Right cardiac atrium (tissue), 5 donors: ENCODE results near the gene NIPAL3. TPM values are rescaled to one million over a fixed set of nuclear protein-coding genes. Genes with fewer than 3 reads are reported as not detected.
"Not testable (repeated sequence)": the region's sequence is repeated elsewhere in the genome, so short reads cannot be mapped to it uniquely, and the experiment has no call there.

Experiments used
- ATAC-seq, 2 donors: fragments of 200-7000 bp; cut with Tn5 transposase; one replicate each; pipeline versions ENCODE4 v1.8.0 to v1.9.1; 2020; ENCODE audit warnings: moderate library complexity in 2 of 2, mild to moderate bottlenecking in 1 of 2
- DNase-seq, 3 donors: peaks; one replicate each; pipeline ENCODE4 v3.0.0-alpha.2; 2020
- H3K27ac ChIP-seq: one replicate; pipeline ENCODE4 v1.5.1; 2013; ENCODE audit warnings: mild to moderate bottlenecking, low read length, control low read depth, moderate library complexity
- H3K27me3 ChIP-seq: one replicate; pipeline ENCODE4 v1.6.1; 2013; ENCODE audit not compliant: control insufficient read depth, insufficient read depth
- H3K4me1 ChIP-seq: one replicate; pipeline ENCODE4 v1.6.1; 2013; ENCODE audit warnings: low read length; ENCODE audit not compliant: control insufficient read depth, insufficient read depth
- H3K4me3 ChIP-seq: one replicate; pipeline ENCODE4 v1.5.1; 2013; ENCODE audit warnings: low read length, control low read depth
- H3K9me3 ChIP-seq: one replicate; pipeline ENCODE4 v1.6.1; 2013; ENCODE audit warnings: low read length; ENCODE audit not compliant: control insufficient read depth
- WGBS: extraction: QIAGEN DNeasy Blood & Tissue Kit; methylation state at CpG from one replicate; pipeline ENCODE4 v1.1.7; 2013; 5-methylcytosine and 5-hydroxymethylcytosine counted together
- intact Hi-C, 4 donors: fragments of 100-400 bp; cut with DNase I; formaldehyde crosslinking; loops; one replicate each; pipeline versions ENCODE4 v1.11.0 to v1.14.0; 2022 to 2023
- polyA plus RNA-seq: library from polyadenylated mRNA; stranded (reverse); fragments of 200-250 nt; gene quantifications from one replicate; pipeline ENCODE4 v1.2.3, GENCODE V29; 2013
- total RNA-seq, 4 donors: library from RNA; stranded (reverse); fragmentation: NEBNext Ultra II Directional; extraction: Animal tissue kit (Norgen Biotek cat#: 25700); gene quantifications; one replicate each; pipeline ENCODE4 v1.2.1, GENCODE V29; 2021
- donor health status: healthy with polysubstance abuse.
- donor health status: DM: no; HTN: yes; CAD: no.
- donor health status: DM: no; HTN: no; CAD: no.
- donor health status: DM: no; HTN: yes; CAD: no; lungs with severe emphysema.
- donor health status: DM: yes; HTN: yes; CAD: no.

Gene NIPAL3
- total and polyA plus RNA-seq, 5 donors, result 12.8 to 35.6 (median 35.2) TPM

- intact Hi-C loops, result no loop called here
- ATAC-seq (no peak), DNase-seq (no peak)
- H3K27me3 ChIP-seq, result no peaks in the 10 kb centered on the region
- no peak overlapping the region for H3K4me3 ChIP-seq
- no peak overlapping the region for H3K27ac ChIP-seq
- H3K4me1 ChIP-seq, result peaks cover 2% of the 10 kb centered on the region
- H3K9me3 ChIP-seq, result no peaks in the 10 kb centered on the region
Observed at GRCh38 chr1:24442764-24443163, 27.2 kb downstream of the NIPAL3 start.

GRCh38 chr1:24443241-24443656 is 27.6 kb downstream of the NIPAL3 start:
- 59% methylated on average over 2 of the region's 2 CpGs for WGBS
- no peak overlapping the region for H3K4me3 ChIP-seq
- H3K9me3 ChIP-seq, result no peaks in the 10 kb centered on the region
- intact Hi-C loops, result no loop called here
- H3K27ac ChIP-seq, result no peak overlapping the region
- H3K27me3 ChIP-seq, result no peaks in the 10 kb centered on the region
- DNase-seq, result no peak
- ATAC-seq, result no peak
- peaks cover 2% of the 10 kb centered on the region for H3K4me1 ChIP-seq

GRCh38 chr1:24446446-24446845 is 30.8 kb downstream of the NIPAL3 start:
- H3K4me3 ChIP-seq, H3K9me3 ChIP-seq, H3K27ac ChIP-seq, intact Hi-C loops, DNase-seq, H3K27me3 ChIP-seq, H3K4me1 ChIP-seq, ATAC-seq: not testable (repeated sequence)
- 96% methylated on average over 2 of the region's 2 CpGs for WGBS

GRCh38 chr1:24450316-24450715 is 34.7 kb downstream of the NIPAL3 start:
- intact Hi-C loops, result no loop called here
- DNase-seq, result no peak
- ATAC-seq, result no peak
- H3K9me3 ChIP-seq, result no peaks in the 10 kb centered on the region
- H3K4me3 ChIP-seq, result no peak overlapping the region
- no peaks in the 10 kb centered on the region for H3K27me3 ChIP-seq
- 61% methylated on average over 4 of the region's 4 CpGs for WGBS
- no peak overlapping the region for H3K27ac ChIP-seq
- no peaks in the 10 kb centered on the region for H3K4me1 ChIP-seq

- no peaks in the 10 kb centered on the region for H3K27me3 ChIP-seq
- no peaks in the 10 kb centered on the region for H3K4me1 ChIP-seq
- WGBS, result 91% methylated on average over 5 of the region's 5 CpGs
- no peak overlapping the region for H3K27ac ChIP-seq
- no peak for DNase-seq
- intact Hi-C loops, result no loop called here
- H3K9me3 ChIP-seq, result no peaks in the 10 kb centered on the region
- no peak overlapping the region for H3K4me3 ChIP-seq
- ATAC-seq, result no peak
Observed at GRCh38 chr1:24450857-24451397, 35.3 kb downstream of the NIPAL3 start.

GRCh38 chr1:24451746-24452145 is 36.1 kb downstream of the NIPAL3 start:
- no peaks in the 10 kb centered on the region for H3K27me3 ChIP-seq
- no peaks in the 10 kb centered on the region for H3K4me1 ChIP-seq
- 75% methylated on average over 3 of the region's 3 CpGs for whole genome bisulfite sequencing
- ATAC-seq (no peak), DNase-seq (no peak)
- no peak overlapping the region for H3K27ac ChIP-seq
- no peaks in the 10 kb centered on the region for H3K9me3 ChIP-seq
- intact Hi-C loops, result no loop called here
- no peak overlapping the region for H3K4me3 ChIP-seq

- no peaks in the 10 kb centered on the region for H3K9me3 ChIP-seq
- no peak overlapping the region for H3K4me3 ChIP-seq
- intact Hi-C loops, result no loop called here
- no peak for ATAC-seq
- H3K4me1 ChIP-seq, result no peaks in the 10 kb centered on the region
- H3K27ac ChIP-seq, result no peak overlapping the region
- WGBS, result 84% methylated on average over 8 of the region's 8 CpGs
- no peaks in the 10 kb centered on the region for H3K27me3 ChIP-seq
- DNase-seq, result no peak
Observed at GRCh38 chr1:24452922-24453485, 37.4 kb downstream of the NIPAL3 start.

- intact Hi-C loops, result no loop called here
- H3K9me3 ChIP-seq, result no peaks in the 10 kb centered on the region
- no peaks in the 10 kb centered on the region for H3K27me3 ChIP-seq
- ATAC-seq (no peak), DNase-seq (no peak)
- no peak overlapping the region for H3K4me3 ChIP-seq
- 76% methylated on average over 5 of the region's 5 CpGs for WGBS
- H3K27ac ChIP-seq, result no peak overlapping the region
- no peaks in the 10 kb centered on the region for H3K4me1 ChIP-seq
Observed at GRCh38 chr1:24454673-24455072, 39.1 kb downstream of the NIPAL3 start.

GRCh38 chr1:24455272-24455671 is 39.7 kb downstream of the NIPAL3 start:
- ATAC-seq, result no peak
- intact Hi-C loops, result no loop called here

GRCh38 chr1:24457866-24458265 is 42.3 kb downstream of the NIPAL3 start:
- DNase-seq (no peak), ATAC-seq (no peak)
- Histone ChIP-seq H3K4me1 (no peaks in the 10 kb centered on the region), H3K9me3 (no peaks in the 10 kb centered on the region), H3K27ac (no peak overlapping the region), H3K27me3 (no peaks in the 10 kb centered on the region), H3K4me3 (no peak overlapping the region)
- WGBS, result 93% methylated on average over 3 of the region's 3 CpGs
- intact Hi-C loops, result no loop called here

More at GRCh38 chr1:24455272-24455671, 39.7 kb downstream of the NIPAL3 start:
- no peak overlapping the region for H3K4me3 ChIP-seq
- H3K4me1 ChIP-seq, result no peaks in the 10 kb centered on the region
- H3K9me3 ChIP-seq, result no peaks in the 10 kb centered on the region
- H3K27me3 ChIP-seq, result no peaks in the 10 kb centered on the region
- H3K27ac ChIP-seq, result no peak overlapping the region
- WGBS, result 98% methylated on average over 5 of the region's 5 CpGs
- DNase-seq, result no peak

- H3K27ac ChIP-seq, result no peak overlapping the region
- intact Hi-C loops, result no loop called here
- ATAC-seq (no peak), DNase-seq (no peak)
- no peak overlapping the region for H3K4me3 ChIP-seq
- no peaks in the 10 kb centered on the region for H3K27me3 ChIP-seq
- WGBS, result 87% methylated on average over 6 of the region's 6 CpGs
- H3K9me3 ChIP-seq, result no peaks in the 10 kb centered on the region
- H3K4me1 ChIP-seq, result no peaks in the 10 kb centered on the region
Observed at GRCh38 chr1:24459551-24460266, 44.1 kb downstream of the NIPAL3 start.
